ENCODE results near the gene GPC5. TPM values are rescaled to one million over a fixed set of nuclear protein-coding genes. Genes with fewer than 3 reads are reported as not detected.

The GPC5 gene
- total RNA-seq, 1 experiment from 2014 or later: 0.21 TPM

GRCh38 chr13:91704398-91704797 lies 306.0 kb downstream of the GPC5 start:
- Histone ChIP-seq H3K4me1 (ENCODE audit: insufficient read depth, low read length, poor library complexity, severe bottlenecking) (no peaks in the 10 kb centered on the region), H3K27ac (ENCODE audit: low read depth, low read length, poor library complexity, severe bottlenecking) (no peak overlapping the region), H3K36me3 (ENCODE audit: insufficient read depth, low read length, poor library complexity, severe bottlenecking) (no peaks in the 10 kb centered on the region), H3K4me3 (ENCODE audit: low read depth, low read length, poor library complexity, severe bottlenecking) (no peak overlapping the region), H3K27me3 (replicated peaks; ENCODE audit: insufficient read depth, low read depth, low read length, poor library complexity) (no peaks in the 10 kb centered on the region), H3K9me3 (ENCODE audit: low read depth, low read length, poor library complexity, severe bottlenecking) (no peaks in the 10 kb centered on the region)
- POLR2A ChIA-PET (ENCODE audit: low non-redundant PET): no interaction called here
- TF ChIP-seq CTCF (conservative IDR thresholded peaks at IDR 0.05; ENCODE audit: low read depth, low read length) (no peak), EZH2 (IDR thresholded peaks at IDR 0.05; ENCODE audit: borderline replicate concordance, low read depth, low read length, poor library complexity, severe bottlenecking) (no peak)
- CTCF ChIA-PET: no interaction called here
- no TSS peak for BruUV-seq (replicated peaks)
- intact Hi-C loops (cut with micrococcal nuclease; ENCODE audit: unreplicated experiment): no loop called here
- DNase-seq (ENCODE audit: low spot score): no peak

DNA sequence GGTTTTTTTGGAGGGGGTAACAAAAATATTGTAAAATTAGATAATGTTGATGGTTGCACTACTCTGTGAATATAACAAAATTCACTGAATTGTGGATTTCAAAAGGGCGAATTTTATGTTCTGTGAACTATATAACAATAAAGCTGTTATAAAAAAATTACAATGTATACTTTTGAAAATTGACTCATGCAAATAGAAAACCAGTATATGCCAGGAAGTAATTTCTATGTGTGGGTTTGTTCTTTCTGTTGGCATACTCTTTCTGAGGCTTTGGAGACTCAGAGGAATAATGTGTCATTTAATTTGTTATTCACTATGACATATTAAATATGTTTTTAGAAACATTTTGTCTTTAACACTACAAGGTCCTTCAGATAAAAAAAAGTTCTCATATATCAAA lies 310.1 kb downstream of the GPC5 start:
- no TSS peak for BruUV-seq (replicated peaks)
- Histone ChIP-seq H3K27ac (ENCODE audit: low read depth, low read length, poor library complexity, severe bottlenecking) (no peak overlapping the region), H3K9me3 (ENCODE audit: low read depth, low read length, poor library complexity, severe bottlenecking) (no peaks in the 10 kb centered on the region), H3K4me3 (ENCODE audit: low read depth, low read length, poor library complexity, severe bottlenecking) (no peak overlapping the region), H3K36me3 (ENCODE audit: insufficient read depth, low read length, poor library complexity, severe bottlenecking) (no peaks in the 10 kb centered on the region), H3K27me3 (replicated peaks; ENCODE audit: insufficient read depth, low read depth, low read length, poor library complexity) (no peaks in the 10 kb centered on the region), H3K4me1 (ENCODE audit: insufficient read depth, low read length, poor library complexity, severe bottlenecking) (no peaks in the 10 kb centered on the region)
- TF ChIP-seq EZH2 (IDR thresholded peaks at IDR 0.05; ENCODE audit: borderline replicate concordance, low read depth, low read length, poor library complexity, severe bottlenecking) (no peak), CTCF (conservative IDR thresholded peaks at IDR 0.05; ENCODE audit: low read depth, low read length) (no peak)
- intact Hi-C loops (cut with micrococcal nuclease; ENCODE audit: unreplicated experiment): no loop called here
- ChIA-PET POLR2A (ENCODE audit: low non-redundant PET) (no interaction called here), CTCF (no interaction called here)
- DNase-seq (ENCODE audit: low spot score): no peak

DNA sequence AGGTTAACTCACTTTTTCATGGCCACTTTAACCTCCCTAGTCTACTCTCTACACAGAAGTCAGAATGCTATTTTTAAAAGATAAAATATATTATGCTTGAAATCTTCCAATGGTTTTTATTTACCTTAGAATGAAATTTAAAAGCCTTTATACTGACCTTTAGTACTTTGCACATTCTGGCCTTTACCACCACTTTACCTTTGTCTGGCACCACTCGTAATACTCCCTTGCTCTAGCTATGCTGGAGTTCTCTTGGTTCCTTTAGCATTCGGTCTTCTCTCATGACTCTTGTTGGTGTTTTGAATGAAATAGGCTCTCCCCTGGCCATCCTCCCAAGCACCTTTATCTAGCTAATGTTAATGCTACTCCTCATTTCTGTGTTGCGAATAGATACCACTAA lies 310.8 kb downstream of the GPC5 start:
- no peaks in the 10 kb centered on the region for H3K4me1 ChIP-seq (ENCODE audit: insufficient read depth, low read length, poor library complexity, severe bottlenecking)
- ChIA-PET POLR2A (ENCODE audit: low non-redundant PET) (no interaction called here), CTCF (no interaction called here)
- TF ChIP-seq CTCF (conservative IDR thresholded peaks at IDR 0.05; ENCODE audit: low read depth, low read length) (no peak), EZH2 (IDR thresholded peaks at IDR 0.05; ENCODE audit: borderline replicate concordance, low read depth, low read length, poor library complexity, severe bottlenecking) (no peak)
- no peak overlapping the region for H3K27ac ChIP-seq (ENCODE audit: low read depth, low read length, poor library complexity, severe bottlenecking)
- no peaks in the 10 kb centered on the region for H3K9me3 ChIP-seq (ENCODE audit: low read depth, low read length, poor library complexity, severe bottlenecking)
- intact Hi-C loops (cut with micrococcal nuclease; ENCODE audit: unreplicated experiment): no loop called here
- H3K4me3 ChIP-seq (ENCODE audit: low read depth, low read length, poor library complexity, severe bottlenecking): no peak overlapping the region
- H3K36me3 ChIP-seq (ENCODE audit: insufficient read depth, low read length, poor library complexity, severe bottlenecking): no peaks in the 10 kb centered on the region
- no peaks in the 10 kb centered on the region for H3K27me3 ChIP-seq (replicated peaks; ENCODE audit: insufficient read depth, low read depth, low read length, poor library complexity)
- BruUV-seq (replicated peaks): no TSS peak
- DNase-seq (ENCODE audit: low spot score): no peak

Measured in A673 (cell line).